Measurements from ENCODE around the gene IFNGR1. TPM values are rescaled to one million over a fixed set of nuclear protein-coding genes. Genes with fewer than 3 reads are reported as not detected.

The IFNGR1 gene
- total RNA-seq, 3 donors from 2014 or later (not counting 1 experiment from before 2014, with no cell fraction given) = 77.5 to 128 (median 100) TPM

GRCh38 chr6:137162692-137163306, 56.4 kb downstream of the IFNGR1 start:
- ATAC-seq (no peak), DNase-seq (no peak)
- intact Hi-C loops (cut with micrococcal nuclease) = no loop called here
- WGBS (ENCODE audit: insufficient coverage) = 95% methylated on average over 3 of the region's 3 CpGs
- peaks cover 7% of the 10 kb centered on the region for H3K36me3 Mint-ChIP-seq
- peaks cover 35 to 42% of the 10 kb centered on the region in 2 donors for H3K27me3 Mint-ChIP-seq (ENCODE audit: low read depth in 2 of 2)
- peaks cover 3% of the 10 kb centered on the region for H3K27me3 ChIP-seq (ENCODE audit: control insufficient read depth, insufficient read depth, low read length)
- H3K4me3 Mint-ChIP-seq = no peak overlapping the region
- H3K4me3 ChIP-seq (ENCODE audit: low read length) = no peak overlapping the region
- H3K27ac ChIP-seq (ENCODE audit: low read length) = no peak overlapping the region
- peaks cover 27% of the 10 kb centered on the region for H3K4me1 ChIP-seq (ENCODE audit: control insufficient read depth, insufficient read depth, low read length)
- H3K4me1 Mint-ChIP-seq = peaks cover 54 to 55% of the 10 kb centered on the region in 2 donors
- H3K9me3 Mint-ChIP-seq = peaks cover 0 to 5% of the 10 kb centered on the region in 2 donors
- peaks cover 6% of the 10 kb centered on the region for H3K9me3 ChIP-seq (ENCODE audit: control insufficient read depth, insufficient read depth, low read length)
- no peak overlapping the region for H3K27ac Mint-ChIP-seq
- TF ChIP-seq CTCF (IDR thresholded peaks at IDR 0.05) = no peak
- H3K36me3 ChIP-seq (ENCODE audit: control insufficient read depth, insufficient read depth, low read length) = no peaks in the 10 kb centered on the region

- H3K4me1 ChIP-seq (ENCODE audit: control insufficient read depth, insufficient read depth, low read length) = peaks cover 27% of the 10 kb centered on the region
- intact Hi-C loops (cut with micrococcal nuclease) = no loop called here
- TF ChIP-seq CTCF (IDR thresholded peaks at IDR 0.05) = no peak
- H3K36me3 ChIP-seq (ENCODE audit: control insufficient read depth, insufficient read depth, low read length) = no peaks in the 10 kb centered on the region
- Mint-ChIP-seq H3K27ac (no peak overlapping the region), H3K4me3 (no peak overlapping the region), H3K27me3 (ENCODE audit: low read depth in 2 of 2) (peaks cover 33 to 42% of the 10 kb centered on the region in 2 donors), H3K36me3 (peaks cover 7% of the 10 kb centered on the region), H3K4me1 (peaks cover 54 to 59% of the 10 kb centered on the region in 2 donors), H3K9me3 (peaks cover 0 to 5% of the 10 kb centered on the region in 2 donors)
- no peak overlapping the region for H3K27ac ChIP-seq (ENCODE audit: low read length)
- ATAC-seq = no peak
- peaks cover 3% of the 10 kb centered on the region for H3K27me3 ChIP-seq (ENCODE audit: control insufficient read depth, insufficient read depth, low read length)
- no peak for DNase-seq
- 94% methylated on average over 5 of the region's 5 CpGs for WGBS (ENCODE audit: insufficient coverage)
- H3K4me3 ChIP-seq (ENCODE audit: low read length) = no peak overlapping the region
- H3K9me3 ChIP-seq (ENCODE audit: control insufficient read depth, insufficient read depth, low read length) = peaks cover 6% of the 10 kb centered on the region
Observed at GRCh38 chr6:137161949-137162348, 57.2 kb downstream of the IFNGR1 start.

- intact Hi-C loops (cut with micrococcal nuclease) = no loop called here
Observed at GRCh38 chr6:137160763-137161162, 58.4 kb downstream of the IFNGR1 start.

More at GRCh38 chr6:137160763-137161162, 58.4 kb downstream of the IFNGR1 start:
- Mint-ChIP-seq H3K27ac (no peak overlapping the region), H3K27me3 (ENCODE audit: low read depth in 2 of 2) (peaks cover 29 to 42% of the 10 kb centered on the region in 2 donors), H3K4me3 (no peak overlapping the region), H3K36me3 (peaks cover 7% of the 10 kb centered on the region), H3K4me1 (peaks cover 58 to 62% of the 10 kb centered on the region in 2 donors), H3K9me3 (peaks cover 0 to 5% of the 10 kb centered on the region in 2 donors)
- DNase-seq (no peak), ATAC-seq (no peak)
- H3K9me3 ChIP-seq (ENCODE audit: control insufficient read depth, insufficient read depth, low read length) = peaks cover 6% of the 10 kb centered on the region
- WGBS (ENCODE audit: insufficient coverage) = 69% methylated on average over 3 of the region's 3 CpGs
- H3K4me3 ChIP-seq (ENCODE audit: low read length) = no peak overlapping the region
- no peak for TF ChIP-seq CTCF (IDR thresholded peaks at IDR 0.05)
- H3K27ac ChIP-seq (ENCODE audit: low read length) = no peak overlapping the region
- no peaks in the 10 kb centered on the region for H3K36me3 ChIP-seq (ENCODE audit: control insufficient read depth, insufficient read depth, low read length)
- H3K27me3 ChIP-seq (ENCODE audit: control insufficient read depth, insufficient read depth, low read length) = peaks cover 3% of the 10 kb centered on the region
- peaks cover 25% of the 10 kb centered on the region for H3K4me1 ChIP-seq (ENCODE audit: control insufficient read depth, insufficient read depth, low read length)
